OCI-LY3 (cell line): ENCODE results near the gene TENM4.

Experiments
- EZH2phosphoT487 ChIP-seq: fragments of 200-600 bp; shearing (Covaris generic); IDR thresholded peaks from 2 replicates; pipeline ENCODE4 v1.6.1; 2018; ENCODE audit warnings: antibody characterized with exemption, mixed run types, low read depth
- TF ChIP-seq, protein P1 (sequence below): fragments of 200-600, 300-600 bp; sonication (generic); IDR thresholded peaks from 2 replicates; pipeline ENCODE4 v1.5.1; 2014; ENCODE audit warnings: antibody characterized with exemption, low read length, low read depth

DNA sequence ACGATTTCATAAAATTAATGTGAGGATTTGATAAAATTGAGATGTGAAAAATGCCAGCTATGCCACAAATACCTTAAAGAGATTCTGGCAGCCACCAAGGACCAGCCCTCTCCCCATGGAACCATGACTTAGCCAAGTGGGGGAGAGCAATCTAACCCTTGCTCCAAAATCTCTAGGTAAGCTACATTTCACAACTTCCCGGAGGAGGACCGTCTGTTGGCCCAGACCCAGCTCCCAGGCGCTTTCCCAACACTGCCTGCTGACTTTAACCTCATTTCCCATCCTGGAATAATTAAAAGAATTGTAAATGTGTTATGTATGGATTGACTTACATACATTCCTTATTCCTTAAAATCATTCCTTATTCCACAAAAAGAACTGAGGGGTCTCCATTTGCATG, 47.5 kb upstream of the TENM4 start:
- TF ChIP-seq, protein P1, sequence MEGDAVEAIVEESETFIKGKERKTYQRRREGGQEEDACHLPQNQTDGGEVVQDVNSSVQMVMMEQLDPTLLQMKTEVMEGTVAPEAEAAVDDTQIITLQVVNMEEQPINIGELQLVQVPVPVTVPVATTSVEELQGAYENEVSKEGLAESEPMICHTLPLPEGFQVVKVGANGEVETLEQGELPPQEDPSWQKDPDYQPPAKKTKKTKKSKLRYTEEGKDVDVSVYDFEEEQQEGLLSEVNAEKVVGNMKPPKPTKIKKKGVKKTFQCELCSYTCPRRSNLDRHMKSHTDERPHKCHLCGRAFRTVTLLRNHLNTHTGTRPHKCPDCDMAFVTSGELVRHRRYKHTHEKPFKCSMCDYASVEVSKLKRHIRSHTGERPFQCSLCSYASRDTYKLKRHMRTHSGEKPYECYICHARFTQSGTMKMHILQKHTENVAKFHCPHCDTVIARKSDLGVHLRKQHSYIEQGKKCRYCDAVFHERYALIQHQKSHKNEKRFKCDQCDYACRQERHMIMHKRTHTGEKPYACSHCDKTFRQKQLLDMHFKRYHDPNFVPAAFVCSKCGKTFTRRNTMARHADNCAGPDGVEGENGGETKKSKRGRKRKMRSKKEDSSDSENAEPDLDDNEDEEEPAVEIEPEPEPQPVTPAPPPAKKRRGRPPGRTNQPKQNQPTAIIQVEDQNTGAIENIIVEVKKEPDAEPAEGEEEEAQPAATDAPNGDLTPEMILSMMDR, result no peak
- TF ChIP-seq EZH2phosphoT487, result no peak
